Fibroblast of mammary gland (primary cell): ENCODE data around the gene LILRB3.
A peak's percentile ranks its signal among the peaks of the same experiment; 100 is the strongest.
"Not testable (repeated sequence)": the region's sequence is repeated elsewhere in the genome, so short reads cannot be mapped to it uniquely, and the experiment has no call there.

ENCODE experiments used
- DNase-seq: peaks from one replicate; pipeline ENCODE4 v3.0.0-alpha.2; 2010; ENCODE audit warnings: low read depth
- H3K4me3 ChIP-seq: 2 replicates; pipeline ENCODE4 v1.5.1; 2011; ENCODE audit warnings: low read depth, mild to moderate bottlenecking, low read length, moderate library complexity; ENCODE audit not compliant: control insufficient read depth
- TF ChIP-seq, protein P1 (sequence below): conservative IDR thresholded peaks from 2 replicates; pipeline ENCODE4 v1.5.1; 2011; ENCODE audit warnings: low read depth, low read length, inconsistent platforms; ENCODE audit not compliant: control insufficient read depth, insufficient read depth

LILRB3 gene

DNA sequence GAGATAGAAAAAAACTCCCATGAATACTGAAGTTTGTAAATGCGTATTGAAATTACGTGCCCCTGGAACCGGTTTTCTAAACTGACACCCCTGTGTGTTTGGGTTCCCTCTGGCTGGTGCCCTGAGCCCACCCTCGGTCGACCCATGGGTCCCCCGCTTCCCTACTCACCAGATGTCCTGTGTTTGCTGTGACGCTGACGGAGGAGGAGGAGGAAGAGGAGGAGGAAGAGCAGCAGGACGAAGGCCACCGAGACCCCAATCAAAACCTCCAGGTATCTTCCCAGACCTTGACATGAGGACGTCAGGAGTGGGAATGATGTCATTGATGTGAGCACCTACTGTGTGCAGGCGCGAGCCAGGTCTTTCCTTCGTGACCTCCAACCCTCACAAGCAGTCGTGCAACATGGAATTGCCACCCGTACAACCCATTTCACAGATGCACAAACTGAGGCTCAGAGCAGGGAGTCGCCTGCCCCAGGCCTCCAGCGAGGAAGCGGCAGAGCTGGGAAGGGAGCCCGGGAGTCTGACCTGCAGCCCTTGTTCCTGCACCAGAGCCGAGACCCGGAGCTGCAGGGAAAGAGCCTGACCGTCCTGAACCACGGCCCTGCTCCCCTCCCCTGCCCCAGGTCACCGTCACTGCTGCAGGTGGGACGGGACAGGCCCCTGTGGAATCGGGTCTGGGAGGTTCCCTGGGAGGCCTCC lies 3.7 kb downstream of the LILRB3 start:
- DNase-seq, result no peak
- TF ChIP-seq, protein P1, sequence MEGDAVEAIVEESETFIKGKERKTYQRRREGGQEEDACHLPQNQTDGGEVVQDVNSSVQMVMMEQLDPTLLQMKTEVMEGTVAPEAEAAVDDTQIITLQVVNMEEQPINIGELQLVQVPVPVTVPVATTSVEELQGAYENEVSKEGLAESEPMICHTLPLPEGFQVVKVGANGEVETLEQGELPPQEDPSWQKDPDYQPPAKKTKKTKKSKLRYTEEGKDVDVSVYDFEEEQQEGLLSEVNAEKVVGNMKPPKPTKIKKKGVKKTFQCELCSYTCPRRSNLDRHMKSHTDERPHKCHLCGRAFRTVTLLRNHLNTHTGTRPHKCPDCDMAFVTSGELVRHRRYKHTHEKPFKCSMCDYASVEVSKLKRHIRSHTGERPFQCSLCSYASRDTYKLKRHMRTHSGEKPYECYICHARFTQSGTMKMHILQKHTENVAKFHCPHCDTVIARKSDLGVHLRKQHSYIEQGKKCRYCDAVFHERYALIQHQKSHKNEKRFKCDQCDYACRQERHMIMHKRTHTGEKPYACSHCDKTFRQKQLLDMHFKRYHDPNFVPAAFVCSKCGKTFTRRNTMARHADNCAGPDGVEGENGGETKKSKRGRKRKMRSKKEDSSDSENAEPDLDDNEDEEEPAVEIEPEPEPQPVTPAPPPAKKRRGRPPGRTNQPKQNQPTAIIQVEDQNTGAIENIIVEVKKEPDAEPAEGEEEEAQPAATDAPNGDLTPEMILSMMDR, result no peak
- no peak overlapping the region for H3K4me3 ChIP-seq

DNA sequence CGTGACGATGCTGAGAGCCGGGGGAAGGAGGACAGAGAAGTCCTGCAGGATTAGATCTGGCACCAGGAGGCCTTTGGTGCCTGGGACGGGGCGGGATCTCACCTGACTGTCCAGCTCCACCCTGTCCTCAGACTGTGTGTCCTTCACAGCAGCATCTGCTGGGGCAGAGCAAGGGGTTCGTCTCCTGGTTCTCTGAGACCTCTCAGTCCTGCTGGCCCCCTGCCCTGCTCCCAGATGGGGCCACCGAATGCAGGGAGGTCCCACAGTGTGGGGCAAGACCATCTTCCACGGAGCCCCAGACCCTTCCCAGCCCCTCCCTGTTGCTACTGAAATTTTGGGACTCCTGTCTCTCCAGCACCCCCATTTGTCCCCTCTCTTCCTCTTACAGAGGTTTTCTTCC lies 4.5 kb downstream of the LILRB3 start:
- no peak for DNase-seq
- TF ChIP-seq, protein P1, result no peak
- H3K4me3 ChIP-seq, result no peak overlapping the region

DNA sequence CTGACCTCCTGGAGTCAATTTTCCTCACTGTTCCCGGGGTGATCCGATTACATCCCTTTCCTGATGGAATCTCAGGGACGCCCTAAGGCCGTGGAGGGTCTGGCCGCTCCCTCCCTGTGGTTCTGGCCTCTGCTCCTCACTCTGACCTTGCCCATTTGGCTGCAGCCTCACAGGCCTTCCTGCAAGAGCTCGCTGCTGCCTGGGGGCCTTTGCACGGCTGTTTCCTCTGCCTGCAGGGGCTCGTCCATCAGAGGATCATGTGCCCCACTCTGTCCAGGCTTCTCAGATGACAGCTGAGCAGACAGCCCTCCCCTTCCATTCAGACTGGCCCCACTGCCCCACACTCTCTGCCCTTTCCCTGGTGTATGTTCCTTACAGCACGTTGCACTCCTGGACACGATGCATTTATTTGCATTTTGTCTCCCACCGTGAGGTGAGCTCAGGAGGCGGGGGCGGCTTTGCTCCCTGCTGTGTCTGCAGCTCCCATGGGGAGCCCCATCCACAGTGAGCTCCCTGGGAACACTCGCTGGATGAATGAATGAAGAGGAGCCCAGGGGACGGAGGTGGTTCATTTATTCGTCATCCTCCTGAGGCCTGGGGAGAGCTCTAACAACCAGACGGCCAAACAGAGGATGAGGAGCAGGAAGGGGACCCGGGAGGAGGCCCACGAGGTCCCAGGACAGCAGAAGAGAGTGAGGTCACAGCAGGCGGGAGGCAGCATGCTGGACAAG lies 5.1 kb downstream of the LILRB3 start:
- not testable (repeated sequence) for DNase-seq, H3K4me3 ChIP-seq

DNA sequence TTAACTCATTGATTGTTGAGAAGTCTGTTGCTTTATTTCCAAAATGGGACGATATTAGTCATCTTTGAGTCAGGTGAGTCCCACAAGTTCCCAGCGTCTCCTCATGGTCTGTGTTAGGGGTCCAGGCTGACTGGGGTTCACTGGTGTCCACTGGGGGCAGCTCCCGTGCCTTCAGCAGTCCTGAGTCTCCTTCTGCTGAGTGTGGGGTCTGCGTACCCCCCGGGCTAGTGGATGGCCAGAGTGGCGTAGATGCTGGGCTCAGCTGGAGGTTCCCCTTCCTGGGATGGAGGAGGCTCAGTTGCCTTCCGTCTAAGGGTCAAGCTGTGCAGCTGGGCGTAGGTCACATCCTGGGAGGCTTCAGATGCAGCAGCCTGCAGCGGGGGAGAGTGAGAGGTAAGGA lies 5.9 kb downstream of the LILRB3 start:
- no peak for DNase-seq
- TF ChIP-seq, protein P1, result no peak
- H3K4me3 ChIP-seq, result no peak overlapping the region

DNA sequence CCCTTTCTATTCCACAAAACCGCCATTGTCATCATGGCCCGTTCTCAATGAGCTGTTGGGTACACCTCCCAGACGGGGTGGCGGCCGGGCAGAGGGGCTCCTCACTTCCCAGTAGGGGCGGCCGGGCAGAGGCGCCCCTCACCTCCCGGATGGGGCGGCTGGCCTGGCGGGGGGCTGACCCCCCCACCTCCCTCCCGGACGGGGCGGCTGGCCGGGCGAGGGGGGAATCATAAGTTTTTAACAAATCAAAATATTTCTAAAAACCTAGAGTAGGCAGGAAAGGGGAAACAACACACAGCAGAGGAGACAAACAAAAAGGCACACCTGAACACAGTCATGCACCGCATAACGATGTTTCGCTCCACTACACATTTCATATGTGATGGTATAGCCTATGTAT lies 8.1 kb downstream of the LILRB3 start:
- DNase-seq, H3K4me3 ChIP-seq: not testable (repeated sequence)

DNA sequence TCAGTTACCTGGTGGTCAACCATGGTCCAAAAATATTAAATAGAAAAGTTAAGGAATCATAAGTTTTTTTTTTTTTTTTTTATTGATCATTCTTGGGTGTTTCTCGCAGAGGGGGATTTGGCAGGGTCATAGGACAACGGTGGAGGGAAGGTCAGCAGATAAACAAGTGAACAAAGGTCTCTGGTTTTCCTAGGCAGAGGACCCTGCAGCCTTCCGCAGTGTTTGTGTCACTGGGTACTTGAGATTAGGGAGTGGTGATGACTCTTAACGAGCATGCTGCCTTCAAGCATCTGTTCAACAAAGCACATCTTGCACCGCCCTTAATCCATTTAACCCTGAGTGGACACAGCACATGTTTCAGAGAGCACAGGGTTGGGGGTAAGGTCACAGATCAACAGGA lies 8.6 kb downstream of the LILRB3 start:
- not testable (repeated sequence) for DNase-seq, H3K4me3 ChIP-seq

DNA sequence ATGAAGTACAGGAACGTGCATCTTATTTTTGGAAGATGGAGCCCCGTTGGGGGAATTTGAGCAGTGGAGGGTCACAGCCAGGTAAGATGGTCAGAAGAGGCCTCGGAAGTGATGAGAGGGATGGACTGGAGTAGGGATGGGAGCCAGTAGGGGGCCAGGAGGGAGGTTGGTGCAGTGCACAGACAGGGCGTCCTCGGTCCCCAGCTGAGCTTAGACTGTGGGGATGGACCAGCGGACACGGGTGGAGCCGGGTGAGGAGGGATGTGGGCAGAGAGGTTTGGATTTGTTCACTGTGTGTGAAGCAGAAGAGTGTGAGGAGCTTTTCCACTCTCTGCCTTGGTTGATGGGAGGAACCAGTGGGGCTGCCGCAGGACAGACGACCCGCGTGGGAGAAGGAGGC lies 11.6 kb downstream of the LILRB3 start:
- DNase-seq, result no peak
- no peak overlapping the region for H3K4me3 ChIP-seq
- TF ChIP-seq, protein P1, result no peak

DNA sequence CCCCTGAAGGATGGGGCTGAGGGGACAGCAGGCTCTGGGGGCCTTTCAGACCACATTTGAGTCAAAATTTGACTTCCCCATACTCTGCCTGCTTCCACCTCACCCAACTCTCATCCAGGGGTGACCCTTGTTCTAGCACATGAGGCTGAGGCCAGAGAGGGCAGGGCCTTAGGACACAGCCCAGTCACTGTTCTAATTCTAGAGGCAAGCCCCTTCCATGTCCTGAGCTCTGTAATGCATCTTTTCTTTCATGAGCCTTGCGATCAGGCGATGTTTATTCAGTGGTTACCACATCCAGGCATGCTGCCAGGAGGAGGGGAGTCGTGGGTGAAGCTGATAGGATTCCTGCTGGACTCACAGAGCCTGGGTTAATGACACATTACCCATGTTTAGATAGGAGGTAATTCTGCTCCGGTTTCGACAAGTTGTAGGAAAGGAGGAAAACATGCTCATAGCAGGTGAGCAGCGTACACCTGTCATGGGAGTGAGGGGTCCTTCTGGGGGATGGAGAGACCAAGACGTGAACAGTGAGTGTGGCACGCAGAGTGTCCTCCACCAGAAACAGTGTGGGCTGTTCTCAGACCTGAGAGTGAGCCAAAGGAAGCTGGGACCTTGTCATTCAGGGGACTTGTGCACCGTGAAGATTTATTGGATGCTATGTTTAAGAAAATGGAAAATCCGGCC lies 12.9 kb downstream of the LILRB3 start:
- TF ChIP-seq, protein P1, result no peak
- DNase-seq, result peak; percentile 99
- H3K4me3 ChIP-seq, result no peak overlapping the region
